A549 (cell line): Measurements from ENCODE around the gene MED27.

Experiments
- BHLHE40 ChIP-seq: IDR thresholded peaks from 2 replicates; pipeline ENCODE4 v1.6.1; 2012; ENCODE audit warnings: low read depth, low read length, inconsistent platforms
- CEBPB ChIP-seq, 2 experiments: fragments of >200 bp in 1 of 2; sonication (Bioruptor Twin) in 1 of 2; formaldehyde crosslinking in 1 of 2; IDR thresholded peaks; 2 replicates each; pipeline ENCODE4 v1.6.1; 2012 to 2016
- CHD4 ChIP-seq: fragments of 200-600 bp; sonication (generic); IDR thresholded peaks from 2 replicates; pipeline ENCODE4 v1.6.1; 2016; ENCODE audit warnings: antibody characterized with exemption, mild to moderate bottlenecking, borderline replicate concordance
- ELK1 ChIP-seq: fragments of 150-350 bp; IDR thresholded peaks from 2 replicates; pipeline ENCODE4 v1.6.1; 2014; ENCODE audit warnings: low read depth, mild to moderate bottlenecking, low read length
- EP300 ChIP-seq, 2 experiments: fragments of >200 bp; sonication (Bioruptor Twin); formaldehyde crosslinking; IDR thresholded peaks; 2 replicates in 1 of 2; 3 replicates in 1 of 2; pipeline ENCODE4 v1.6.1; 2016 to 2017
- RARB ChIP-seq: fragments of 250-450 bp; sonication (Bioruptor Pico); IDR thresholded peaks from 2 replicates; pipeline ENCODE4 v1.8.0; 2021; ENCODE audit warnings: mild to moderate bottlenecking, moderate library complexity
- TF ChIP-seq, protein P1 (sequence below): fragments of >200 bp; sonication (Bioruptor Twin); formaldehyde crosslinking; IDR thresholded peaks from 3 replicates; pipeline ENCODE4 v1.5.1; 2016

GRCh38 chr9:131999692-132000551 is 79.7 kb downstream of the MED27 start:
- TF ChIP-seq CHD4 (no peak), RARB (CRISPR knock-in tag) (no peak), ELK1 (no peak), BHLHE40 (no peak), CEBPB (IDR thresholded peaks at IDR 0.05) (no peak), EP300 (IDR thresholded peaks at IDR 0.05) (no peak)
- TF ChIP-seq, protein P1, sequence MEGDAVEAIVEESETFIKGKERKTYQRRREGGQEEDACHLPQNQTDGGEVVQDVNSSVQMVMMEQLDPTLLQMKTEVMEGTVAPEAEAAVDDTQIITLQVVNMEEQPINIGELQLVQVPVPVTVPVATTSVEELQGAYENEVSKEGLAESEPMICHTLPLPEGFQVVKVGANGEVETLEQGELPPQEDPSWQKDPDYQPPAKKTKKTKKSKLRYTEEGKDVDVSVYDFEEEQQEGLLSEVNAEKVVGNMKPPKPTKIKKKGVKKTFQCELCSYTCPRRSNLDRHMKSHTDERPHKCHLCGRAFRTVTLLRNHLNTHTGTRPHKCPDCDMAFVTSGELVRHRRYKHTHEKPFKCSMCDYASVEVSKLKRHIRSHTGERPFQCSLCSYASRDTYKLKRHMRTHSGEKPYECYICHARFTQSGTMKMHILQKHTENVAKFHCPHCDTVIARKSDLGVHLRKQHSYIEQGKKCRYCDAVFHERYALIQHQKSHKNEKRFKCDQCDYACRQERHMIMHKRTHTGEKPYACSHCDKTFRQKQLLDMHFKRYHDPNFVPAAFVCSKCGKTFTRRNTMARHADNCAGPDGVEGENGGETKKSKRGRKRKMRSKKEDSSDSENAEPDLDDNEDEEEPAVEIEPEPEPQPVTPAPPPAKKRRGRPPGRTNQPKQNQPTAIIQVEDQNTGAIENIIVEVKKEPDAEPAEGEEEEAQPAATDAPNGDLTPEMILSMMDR = no peak
